MCF 10A (cell line): ENCODE results near the gene CNPY3. TPM values are rescaled to one million over a fixed set of nuclear protein-coding genes. Genes with fewer than 3 reads are reported as not detected.
"Not testable (repeated sequence)": the region's sequence is repeated elsewhere in the genome, so short reads cannot be mapped to it uniquely, and the experiment has no call there.

Experiments
- BruUV-seq: library from RNA; stranded (reverse); fragments of 400-500 nt; replicated peaks from 2 replicates; lab custom pipeline; 2021; lab: Mats Ljungman, UMichigan
- CTCF ChIA-PET: fragments of 300-600 bp; sonication (Branson Sonifier 250); formaldehyde crosslinking; extraction: SDS; loops from one replicate; lab custom pipeline; 2021; ENCODE audit warnings: antibody characterized with exemption, inconsistent platforms; lab: Yijun Ruan, JAX
- POLR2A ChIA-PET: fragments of 300-600, 350-650 bp; sonication (Branson Sonifier 250); formaldehyde crosslinking; extraction: SDS; loops from one replicate; lab custom pipeline; 2020; ENCODE audit warnings: antibody characterized with exemption, inconsistent platforms; lab: Yijun Ruan, JAX
- DNase-seq: peaks from one replicate; pipeline ENCODE4 v3.0.0-alpha.2; 2018; ENCODE audit not compliant: unreplicated experiment
- H3K27ac Mint-ChIP-seq: one replicate; pipeline ENCODE4 v1.8.0; 2022; ENCODE audit warnings: mild to moderate bottlenecking, low read depth, mixed read lengths; ENCODE audit not compliant: unreplicated experiment
- H3K27me3 Mint-ChIP-seq: one replicate; pipeline ENCODE4 v1.8.0; 2022; ENCODE audit warnings: mixed read lengths; ENCODE audit not compliant: insufficient read depth, unreplicated experiment
- H3K36me3 Mint-ChIP-seq: one replicate; pipeline ENCODE4 v1.8.0; 2022; ENCODE audit warnings: mild to moderate bottlenecking, moderate library complexity, mixed read lengths; ENCODE audit not compliant: insufficient read depth, unreplicated experiment
- H3K4me1 Mint-ChIP-seq: one replicate; pipeline ENCODE4 v1.8.0; 2022; ENCODE audit warnings: mixed read lengths; ENCODE audit not compliant: insufficient read depth, unreplicated experiment
- H3K4me3 Mint-ChIP-seq: one replicate; pipeline ENCODE4 v1.8.0; 2022; ENCODE audit warnings: mild to moderate bottlenecking, moderate library complexity, mixed read lengths; ENCODE audit not compliant: unreplicated experiment
- H3K9me3 Mint-ChIP-seq: one replicate; pipeline ENCODE4 v1.8.0; 2022; ENCODE audit warnings: mixed read lengths; ENCODE audit not compliant: unreplicated experiment
- intact Hi-C: fragments of 100-400 bp; cut with micrococcal nuclease; formaldehyde crosslinking; loops from 2 replicates; pipeline ENCODE4 v1.14.1; 2022
- total RNA-seq: library from RNA; stranded (reverse); gene quantifications from 2 replicates; pipeline ENCODE4 v1.2.3, GENCODE V29; 2022
- TF ChIP-seq, protein P1 (sequence below): fragments of 200-600 bp; IDR thresholded peaks from one replicate; pipeline ENCODE4 v1.8.0; 2022; ENCODE audit warnings: antibody characterized with exemption, mild to moderate bottlenecking; ENCODE audit not compliant: unreplicated experiment

Gene CNPY3
- total RNA-seq, 1 experiment from 2014 or later = 21.9 TPM

DNA sequence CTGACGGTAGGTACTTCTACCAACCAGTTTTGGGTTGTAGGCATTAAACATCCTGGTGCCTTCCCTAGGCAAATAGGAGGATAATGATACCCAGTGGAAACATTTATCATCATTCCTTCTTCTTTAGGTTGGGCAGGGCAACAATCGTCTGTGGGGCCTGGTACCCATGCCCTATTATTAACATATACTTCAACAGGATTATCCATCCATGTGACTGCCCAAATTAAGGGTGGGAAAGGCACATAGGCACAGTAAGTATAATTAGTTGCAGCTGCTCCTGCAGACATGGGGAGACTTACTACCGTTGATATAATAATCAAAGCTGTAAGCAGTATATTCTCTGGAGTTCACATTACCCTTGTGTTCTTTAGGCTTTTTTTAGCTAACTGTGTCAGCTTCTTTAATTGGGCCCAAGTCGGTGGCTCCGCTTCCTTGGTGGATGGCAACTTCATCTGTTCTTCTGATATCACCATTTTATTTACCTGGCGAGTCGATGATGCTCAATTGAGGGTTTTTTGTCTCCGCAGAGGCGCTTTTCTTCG is 33.0 kb upstream of the CNPY3 start:
- H3K4me1 Mint-ChIP-seq = peaks cover 2% of the 10 kb centered on the region
- CTCF ChIA-PET = no interaction called here
- H3K9me3 Mint-ChIP-seq = no peaks in the 10 kb centered on the region
- TF ChIP-seq, protein P1, sequence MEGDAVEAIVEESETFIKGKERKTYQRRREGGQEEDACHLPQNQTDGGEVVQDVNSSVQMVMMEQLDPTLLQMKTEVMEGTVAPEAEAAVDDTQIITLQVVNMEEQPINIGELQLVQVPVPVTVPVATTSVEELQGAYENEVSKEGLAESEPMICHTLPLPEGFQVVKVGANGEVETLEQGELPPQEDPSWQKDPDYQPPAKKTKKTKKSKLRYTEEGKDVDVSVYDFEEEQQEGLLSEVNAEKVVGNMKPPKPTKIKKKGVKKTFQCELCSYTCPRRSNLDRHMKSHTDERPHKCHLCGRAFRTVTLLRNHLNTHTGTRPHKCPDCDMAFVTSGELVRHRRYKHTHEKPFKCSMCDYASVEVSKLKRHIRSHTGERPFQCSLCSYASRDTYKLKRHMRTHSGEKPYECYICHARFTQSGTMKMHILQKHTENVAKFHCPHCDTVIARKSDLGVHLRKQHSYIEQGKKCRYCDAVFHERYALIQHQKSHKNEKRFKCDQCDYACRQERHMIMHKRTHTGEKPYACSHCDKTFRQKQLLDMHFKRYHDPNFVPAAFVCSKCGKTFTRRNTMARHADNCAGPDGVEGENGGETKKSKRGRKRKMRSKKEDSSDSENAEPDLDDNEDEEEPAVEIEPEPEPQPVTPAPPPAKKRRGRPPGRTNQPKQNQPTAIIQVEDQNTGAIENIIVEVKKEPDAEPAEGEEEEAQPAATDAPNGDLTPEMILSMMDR = no peak
- H3K27me3 Mint-ChIP-seq = no peaks in the 10 kb centered on the region
- H3K4me3 Mint-ChIP-seq = no peak overlapping the region
- H3K27ac Mint-ChIP-seq = no peak overlapping the region
- no TSS peak for BruUV-seq
- no peaks in the 10 kb centered on the region for H3K36me3 Mint-ChIP-seq
- DNase-seq = no peak
- intact Hi-C loops = no loop called here
- POLR2A ChIA-PET = interaction anchor here (1.6 kb wide), 1 partner anchor 33 kb away, joined by 3 read pairs; the partner anchor contains the start of gene CNPY3

GRCh38 chr6:42898891-42899361 is 30.4 kb upstream of the CNPY3 start:
- ChIA-PET POLR2A (interaction anchor here (0.7 to 4.3 kb wide), 5 partner anchors 8 to 238 kb away, joined by 3 to 23 read pairs (median 3); partner anchors contain the start of genes KLC4 and RPL7L1), CTCF (interaction anchor here (0.7 to 2.1 kb wide), 9 partner anchors 14 to 240 kb away, joined by 3 to 6 read pairs (median 3); no protein-coding TSS in a partner anchor)
- BruUV-seq = no TSS peak
- Mint-ChIP-seq H3K9me3 (no peaks in the 10 kb centered on the region), H3K27ac (no peak overlapping the region), H3K4me3 (no peak overlapping the region), H3K4me1 (peaks cover 14% of the 10 kb centered on the region), H3K36me3 (no peaks in the 10 kb centered on the region), H3K27me3 (no peaks in the 10 kb centered on the region)
- DNase-seq = peak; percentile 65
- intact Hi-C loops = loop anchor here (1.0 to 2.0 kb wide), 2 partner anchors 172 to 238 kb away; no protein-coding TSS in a partner anchor
- TF ChIP-seq, protein P1 = peak; percentile 84

GRCh38 chr6:42899871-42900270 is 29.4 kb upstream of the CNPY3 start:
- BruUV-seq = no TSS peak
- CTCF ChIA-PET = interaction anchor here (0.6 to 2.4 kb wide), 14 partner anchors 8 to 1181 kb away, joined by 3 to 12 read pairs (median 4); partner anchors contain the start of genes CNPY3, KLHDC3, MEA1 and PEX6
- no peak overlapping the region for H3K27ac Mint-ChIP-seq
- H3K4me3 Mint-ChIP-seq = no peak overlapping the region
- TF ChIP-seq, protein P1 = no peak
- H3K9me3 Mint-ChIP-seq = no peaks in the 10 kb centered on the region
- no peaks in the 10 kb centered on the region for H3K36me3 Mint-ChIP-seq
- no peaks in the 10 kb centered on the region for H3K27me3 Mint-ChIP-seq
- peaks cover 14% of the 10 kb centered on the region for H3K4me1 Mint-ChIP-seq
- DNase-seq = no peak
- intact Hi-C loops = loop anchor here (1.0 to 5.0 kb wide), 3 partner anchors 173 to 597 kb away; no protein-coding TSS in a partner anchor
- POLR2A ChIA-PET = interaction anchor here (1.8 to 4.3 kb wide), 3 partner anchors 9 to 79 kb away, joined by 7 to 23 read pairs (median 16); partner anchors contain the start of genes PEX6 and RPL7L1

- TF ChIP-seq, protein P1 = peak; percentile 89
- H3K27ac Mint-ChIP-seq = no peak overlapping the region
- intact Hi-C loops = loop anchor here (1.0 to 5.0 kb wide), 6 partner anchors 121 to 596 kb away; no protein-coding TSS in a partner anchor
- no peaks in the 10 kb centered on the region for H3K9me3 Mint-ChIP-seq
- no peak overlapping the region for H3K4me3 Mint-ChIP-seq
- H3K27me3 Mint-ChIP-seq = no peaks in the 10 kb centered on the region
- POLR2A ChIA-PET = interaction anchor here (0.6 to 4.3 kb wide), 6 partner anchors 11 to 1543 kb away, joined by 3 to 23 read pairs (median 6); partner anchors contain the start of genes CNPY3, CUL7, PEX6 and RPL7L1
- CTCF ChIA-PET = interaction anchor here (0.5 to 2.4 kb wide), 42 partner anchors 9 to 604 kb away, joined by 3 to 12 read pairs (median 4); partner anchors contain the start of genes CNPY3, KLHDC3, MEA1 and PTCRA
- no TSS peak for BruUV-seq
- DNase-seq = peak; percentile 92
- H3K4me1 Mint-ChIP-seq = peaks cover 14% of the 10 kb centered on the region
- no peaks in the 10 kb centered on the region for H3K36me3 Mint-ChIP-seq
These were observed 27.7 kb upstream of the CNPY3 start for GRCh38 chr6:42901538-42901957.

- ChIA-PET CTCF (interaction anchor here (0.6 to 1.9 kb wide), 10 partner anchors 8 to 623 kb away, joined by 3 to 11 read pairs (median 4); partner anchors contain the start of gene RRP36), POLR2A (interaction anchor here (3.3 to 4.3 kb wide), 2 partner anchors 12 to 76 kb away, joined by 16 to 23 read pairs; partner anchors contain the start of gene PEX6)
- not testable (repeated sequence) for DNase-seq, BruUV-seq, H3K4me3 Mint-ChIP-seq, H3K36me3 Mint-ChIP-seq, H3K27me3 Mint-ChIP-seq, H3K27ac Mint-ChIP-seq, H3K9me3 Mint-ChIP-seq
- intact Hi-C loops = loop anchor here (5.0 kb wide), 1 partner anchor 595 kb away; no protein-coding TSS in a partner anchor
- H3K4me1 Mint-ChIP-seq = peaks cover 14% of the 10 kb centered on the region
These were observed 26.6 kb upstream of the CNPY3 start for GRCh38 chr6:42902429-42903263.
